ENCODE measurements around the gene TNFAIP8L1. TPM values are rescaled to one million over a fixed set of nuclear protein-coding genes. Genes with fewer than 3 reads are reported as not detected.
A peak's percentile ranks its signal among the peaks of the same experiment; 100 is the strongest.

The TNFAIP8L1 gene
- total and polyA plus RNA-seq, 2 donors from 2014 or later: 11.5 to 16.0 TPM

DNA sequence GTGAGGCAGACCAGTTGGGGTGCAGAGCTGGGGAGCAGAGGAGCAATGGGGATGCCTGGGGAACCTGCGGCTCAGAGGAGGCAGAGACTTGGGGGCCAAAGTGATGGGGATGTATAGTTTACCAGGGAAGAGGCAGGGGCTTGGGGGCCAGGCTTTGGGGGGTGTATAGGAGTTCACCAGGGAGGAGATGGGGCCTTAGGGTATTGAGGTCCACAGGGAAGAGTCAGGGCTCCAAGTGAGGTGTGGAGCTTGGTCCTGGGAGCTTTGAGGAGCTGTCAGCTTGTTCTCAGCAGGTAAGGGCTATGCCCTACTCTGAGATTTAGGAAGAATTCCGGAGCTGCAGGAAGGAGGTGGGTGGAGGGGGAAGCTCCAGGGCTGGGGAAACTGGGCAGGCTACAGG lies 10.8 kb downstream of the TNFAIP8L1 start:
- H3K36me3 ChIP-seq (ENCODE audit: control insufficient read depth in 2 of 3, insufficient read depth in 3 of 3, low read length in 3 of 3): no peaks in the 10 kb centered on the region
- H3K4me1 ChIP-seq (ENCODE audit: control insufficient read depth in 2 of 3, insufficient read depth in 2 of 3, low read depth in 1 of 3, low read length in 3 of 3): peaks cover 0 to 12% (median 0%) of the 10 kb centered on the region in 3 donors
- no peak overlapping the region for H3K27ac ChIP-seq (ENCODE audit: low read depth in 2 of 2, low read length in 2 of 2)
- no peak overlapping the region for H3K9ac ChIP-seq (ENCODE audit: low read length in 3 of 3)
- no peaks in the 10 kb centered on the region for H3K27me3 ChIP-seq (ENCODE audit: control insufficient read depth, insufficient read depth, low read length)
- no peak for TF ChIP-seq CTCF (IDR thresholded peaks at IDR 0.05; ENCODE audit: borderline replicate concordance, extremely low read depth, insufficient read depth)
- H3K9me3 ChIP-seq (ENCODE audit: control insufficient read depth in 2 of 3, insufficient read depth in 1 of 3, low read length in 3 of 3): no peaks in the 10 kb centered on the region
- no peak overlapping the region for H3K4me3 ChIP-seq (ENCODE audit: low read length in 3 of 3)
- FAIRE-seq: no peak
- DNase-seq: peak in 1 of 5 donors; percentile 67
- intact Hi-C loops (cut with DNase I): no loop called here

GRCh38 chr19:4652075-4652474 lies 12.8 kb downstream of the TNFAIP8L1 start:
- no peak for TF ChIP-seq CTCF (IDR thresholded peaks at IDR 0.05; ENCODE audit: borderline replicate concordance, extremely low read depth, insufficient read depth)
- intact Hi-C loops (cut with DNase I): no loop called here
- H3K9ac ChIP-seq (ENCODE audit: low read length in 3 of 3): no peak overlapping the region
- FAIRE-seq (no peak), DNase-seq (peak in 1 of 5 donors; percentile 74)
- no peaks in the 10 kb centered on the region for H3K9me3 ChIP-seq (ENCODE audit: control insufficient read depth in 2 of 3, insufficient read depth in 1 of 3, low read length in 3 of 3)
- no peak overlapping the region for H3K27ac ChIP-seq (ENCODE audit: low read depth in 2 of 2, low read length in 2 of 2)
- no peak overlapping the region for H3K4me3 ChIP-seq (ENCODE audit: low read length in 3 of 3)
- H3K27me3 ChIP-seq (ENCODE audit: control insufficient read depth, insufficient read depth, low read length): no peaks in the 10 kb centered on the region
- no peaks in the 10 kb centered on the region for H3K36me3 ChIP-seq (ENCODE audit: control insufficient read depth in 2 of 3, insufficient read depth in 3 of 3, low read length in 3 of 3)
- H3K4me1 ChIP-seq (ENCODE audit: control insufficient read depth in 2 of 3, insufficient read depth in 2 of 3, low read depth in 1 of 3, low read length in 3 of 3): peaks cover 0 to 10% (median 0%) of the 10 kb centered on the region in 3 donors

DNA sequence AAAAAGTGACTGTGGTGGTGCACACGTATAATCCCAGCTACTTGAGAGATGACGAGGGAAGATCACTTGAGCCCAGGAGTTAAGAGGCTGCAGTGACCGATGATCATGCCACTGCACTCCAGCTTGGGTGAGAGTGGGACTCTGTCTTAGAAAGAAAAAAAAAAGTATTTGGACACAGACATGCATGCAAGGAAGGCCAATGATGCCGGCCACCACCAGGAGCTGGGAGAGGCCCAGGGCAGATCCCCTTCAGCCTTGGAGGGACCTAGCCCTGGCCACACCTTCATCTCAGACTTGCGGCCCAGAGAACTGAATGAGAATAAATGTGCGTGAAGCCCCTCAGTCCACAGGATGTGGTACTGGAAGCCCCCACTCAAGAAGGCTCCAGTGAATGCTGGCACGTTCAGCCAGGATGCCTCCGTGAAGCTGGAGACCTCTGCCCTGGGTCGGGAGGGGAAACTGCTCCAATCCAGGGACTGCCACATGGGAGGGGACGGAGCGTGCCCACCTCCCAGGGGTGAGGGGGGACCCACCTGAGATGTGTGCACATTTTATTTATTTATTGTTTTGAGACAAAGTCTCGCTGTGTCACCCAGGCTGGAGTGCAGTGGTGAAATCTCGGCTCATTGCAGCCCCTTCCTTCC lies 14.6 kb downstream of the TNFAIP8L1 start:
- no peak overlapping the region for H3K27ac ChIP-seq (ENCODE audit: low read depth in 2 of 2, low read length in 2 of 2)
- no peak for TF ChIP-seq CTCF (IDR thresholded peaks at IDR 0.05; ENCODE audit: borderline replicate concordance, extremely low read depth, insufficient read depth)
- peaks cover 0 to 5% (median 0%) of the 10 kb centered on the region in 3 donors for H3K4me1 ChIP-seq (ENCODE audit: control insufficient read depth in 2 of 3, insufficient read depth in 2 of 3, low read depth in 1 of 3, low read length in 3 of 3)
- DNase-seq (no peak), FAIRE-seq (no peak)
- peaks cover 3 to 9% (median 5%) of the 10 kb centered on the region in 3 donors for H3K36me3 ChIP-seq (ENCODE audit: control insufficient read depth in 2 of 3, insufficient read depth in 3 of 3, low read length in 3 of 3)
- H3K4me3 ChIP-seq (ENCODE audit: low read length in 3 of 3): no peak overlapping the region
- no peak overlapping the region for H3K9ac ChIP-seq (ENCODE audit: low read length in 3 of 3)
- H3K9me3 ChIP-seq (ENCODE audit: control insufficient read depth in 2 of 3, insufficient read depth in 1 of 3, low read length in 3 of 3): no peaks in the 10 kb centered on the region
- intact Hi-C loops (cut with DNase I): no loop called here
- H3K27me3 ChIP-seq (ENCODE audit: control insufficient read depth, insufficient read depth, low read length): no peaks in the 10 kb centered on the region

Measured in kidney (tissue), 14 donors.